GM18511 (cell line): ENCODE results near the gene TNS1.

Experiments used
- ATAC-seq: cut with Tn5 transposase; IDR thresholded peaks from one replicate; pipeline ENCODE4 v1.9.1; 2021; ENCODE audit warnings: mild to moderate bottlenecking, moderate library complexity; ENCODE audit not compliant: unreplicated experiment

The TNS1 gene

DNA sequence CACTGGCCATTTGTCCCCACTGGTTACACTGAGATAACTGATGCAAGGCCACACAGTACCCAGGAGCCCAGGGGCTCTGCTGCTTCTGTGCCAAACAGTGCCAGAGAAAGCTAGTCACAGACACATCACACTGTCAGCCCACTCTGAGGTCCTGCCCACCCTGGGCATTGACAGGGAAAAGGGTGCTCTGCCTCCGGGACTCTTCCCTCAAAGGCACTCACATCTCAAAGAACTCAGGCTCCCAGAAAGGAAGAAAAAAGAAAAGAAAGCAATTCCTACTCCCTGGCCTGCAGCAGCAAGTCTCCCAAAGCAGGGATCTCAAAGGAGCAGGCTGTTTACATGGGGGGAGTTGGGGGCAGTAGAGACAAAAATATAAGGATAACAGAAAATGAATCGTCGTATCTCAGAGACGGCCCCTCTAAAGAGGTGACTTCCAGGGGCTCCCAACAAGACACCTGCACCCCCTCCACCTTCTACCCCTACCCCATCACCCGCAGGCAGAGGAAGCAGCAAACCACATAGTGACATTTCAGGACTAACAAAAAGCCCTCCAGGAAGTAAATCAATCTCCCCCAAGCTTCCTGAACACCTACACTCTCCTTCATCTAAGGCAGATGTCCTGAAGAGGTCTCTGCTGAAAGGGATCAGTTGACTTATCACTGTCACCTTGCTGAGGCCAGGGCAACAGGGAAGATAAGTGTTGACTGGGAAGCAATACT, 247.6 kb downstream of the TNS1 start:
- no peak for ATAC-seq

DNA sequence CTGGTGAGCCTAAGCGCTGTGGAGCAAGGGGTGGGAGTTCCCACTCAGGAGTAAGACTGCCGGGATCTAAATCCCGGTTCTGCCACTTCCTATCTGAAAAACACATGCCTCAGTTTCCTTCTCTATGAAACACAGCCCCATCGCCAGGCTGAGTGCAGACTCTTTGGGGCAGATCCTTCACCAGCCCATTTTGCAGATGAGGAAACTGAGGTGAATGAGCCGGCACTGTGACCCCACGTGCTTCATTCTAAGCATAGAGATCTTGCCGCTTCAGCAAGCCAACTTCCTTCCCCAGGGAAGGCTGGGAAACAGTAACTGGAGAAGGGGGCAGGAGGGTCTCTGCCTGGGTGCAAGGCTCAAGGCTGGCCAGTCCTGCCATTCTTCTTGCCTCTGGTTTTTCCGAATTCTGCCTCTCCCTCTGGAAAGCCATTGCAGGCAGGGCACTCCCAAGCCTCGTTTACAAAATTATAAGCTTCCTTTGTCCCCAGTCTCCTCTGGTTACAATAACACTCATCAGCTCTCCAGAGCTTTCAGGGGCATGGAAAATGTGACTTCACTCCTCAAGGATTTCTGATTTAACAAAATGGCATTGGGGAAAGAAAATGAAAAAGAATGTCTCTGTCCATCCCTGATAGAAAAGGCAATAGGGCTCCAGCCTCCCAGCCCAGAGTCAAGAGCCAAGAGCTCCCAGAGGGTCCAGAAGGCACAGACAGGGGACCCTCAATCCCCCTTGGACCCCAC, 249.2 kb downstream of the TNS1 start:
- ATAC-seq, result no peak

DNA sequence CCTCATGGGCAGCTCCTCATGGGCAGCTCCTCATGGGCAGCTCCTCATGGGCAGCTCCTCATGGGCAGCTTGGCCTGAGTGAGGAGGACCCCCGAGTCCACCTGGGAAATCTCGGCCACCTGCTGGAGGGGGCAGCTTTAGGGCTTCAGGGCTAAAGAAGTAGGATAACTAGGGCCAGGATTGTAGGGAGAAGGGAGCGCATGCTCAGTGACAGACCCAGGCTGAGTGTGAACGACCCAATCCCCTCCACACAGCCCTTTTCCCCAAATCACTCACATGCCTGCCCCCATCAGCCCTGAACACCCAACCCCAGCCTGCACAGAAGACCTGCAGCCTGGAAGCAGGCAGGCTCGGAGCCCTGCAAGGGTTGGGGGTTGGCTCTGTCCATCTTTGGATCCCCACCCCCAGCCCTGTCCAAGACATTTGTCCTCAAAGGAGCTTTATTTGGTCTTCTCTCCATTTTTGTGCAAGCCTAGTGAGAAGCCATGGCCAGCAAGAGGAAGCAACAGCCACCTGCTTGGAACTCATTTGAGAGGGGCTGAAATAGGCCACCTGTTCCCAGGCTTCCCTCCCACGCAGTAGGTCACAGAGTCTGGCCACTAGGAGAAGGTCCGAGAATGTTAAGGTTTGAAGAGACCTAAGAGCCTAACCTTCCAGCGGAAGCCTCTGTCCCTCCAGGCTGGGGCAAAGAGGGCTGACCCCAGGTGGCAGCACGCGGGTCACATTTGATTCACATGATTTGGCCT, 249.9 kb downstream of the TNS1 start:
- ATAC-seq, result no peak

DNA sequence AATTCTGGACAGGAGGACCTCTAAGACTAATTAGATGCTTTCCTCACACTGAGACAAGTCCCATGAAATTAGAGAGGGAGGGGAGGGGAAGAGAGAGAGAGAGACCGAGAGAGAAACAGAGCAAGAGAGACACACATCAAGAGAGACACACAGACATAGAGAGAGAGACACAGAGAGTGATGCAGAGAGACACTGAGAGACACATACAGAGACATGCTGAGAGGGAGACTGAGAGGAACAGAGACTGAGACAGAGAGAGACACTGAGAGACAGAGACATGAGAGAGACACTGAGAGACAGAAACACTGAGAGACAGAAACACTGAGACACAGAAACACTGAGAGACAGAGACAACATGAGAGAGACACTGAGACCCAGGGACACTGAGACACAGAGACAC, 250.8 kb downstream of the TNS1 start:
- ATAC-seq, result no peak

DNA sequence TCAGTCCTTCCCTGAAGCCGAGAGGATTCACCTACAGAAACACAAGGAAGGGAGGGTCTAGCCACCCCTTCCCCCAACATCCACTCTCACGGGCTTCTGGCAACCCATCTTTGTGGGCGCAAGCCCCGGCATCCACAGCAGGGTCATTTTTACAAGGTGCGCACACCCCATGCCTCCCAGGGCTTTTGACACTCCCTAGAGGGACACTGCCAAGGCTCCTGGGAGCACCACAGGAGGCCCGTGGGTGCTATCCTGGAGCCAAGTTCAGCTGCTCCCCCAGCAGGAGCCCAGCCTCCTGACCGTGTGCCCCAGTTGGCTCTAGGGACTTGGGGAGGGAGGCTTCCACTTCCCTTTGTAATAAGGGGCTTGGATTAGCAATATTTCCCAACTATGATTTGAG, 251.6 kb downstream of the TNS1 start:
- ATAC-seq, result no peak
